Fibroblast of skin of scalp (primary cell): Measurements from ENCODE around the gene PRR20G.

ENCODE experiments used
- DNase-seq: peaks from one replicate; pipeline ENCODE4 v3.0.0-alpha.2; 2013

The PRR20G gene

GRCh38 chr3:127262533-127262932 lies 25.3 kb downstream of the PRR20G start:
- no peak for DNase-seq

DNA sequence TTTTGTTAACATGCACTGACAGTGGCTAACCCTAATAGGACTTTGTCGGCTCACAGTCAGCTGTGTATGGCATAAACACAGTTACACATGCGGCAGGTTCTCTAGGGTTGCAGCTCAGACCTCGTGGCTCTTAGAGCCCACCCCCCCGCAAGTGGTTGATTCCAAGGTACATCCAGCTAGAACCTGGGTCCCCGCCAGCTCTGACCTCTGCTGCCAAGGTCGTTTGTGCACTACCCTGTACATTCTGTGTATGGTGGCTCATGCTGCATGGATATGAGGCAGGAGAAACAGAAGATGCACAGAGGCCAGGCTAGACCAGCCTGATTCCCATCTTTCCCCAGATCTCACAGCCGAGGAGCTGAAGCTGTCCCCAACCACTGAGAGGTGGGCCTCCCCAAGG lies 25.9 kb downstream of the PRR20G start:
- no peak for DNase-seq

- DNase-seq: no peak
Measured at GRCh38 chr3:127260826-127261555, 26.9 kb downstream of the PRR20G start.

- no peak for DNase-seq
Measured at GRCh38 chr3:127260416-127260815, 27.4 kb downstream of the PRR20G start.

DNA sequence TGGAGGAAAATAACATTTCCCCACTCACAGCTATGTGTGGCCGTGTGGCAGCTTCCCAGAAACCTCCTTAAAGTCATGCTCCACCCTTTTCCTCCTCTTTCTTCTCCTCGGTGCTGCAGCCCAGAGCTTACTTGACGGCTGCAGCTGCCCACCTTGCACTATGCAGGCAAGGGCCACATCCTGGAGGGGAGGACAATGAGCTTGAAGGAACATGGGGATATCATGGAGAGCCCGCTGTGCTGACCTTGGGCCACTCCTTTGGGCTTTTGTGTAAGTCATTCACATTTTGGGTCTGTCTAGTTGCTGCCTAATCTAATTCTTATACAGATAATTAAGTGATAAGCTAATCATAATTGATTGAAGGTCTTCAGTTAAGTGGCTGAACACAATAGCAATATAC lies 28.0 kb downstream of the PRR20G start:
- no peak for DNase-seq

DNA sequence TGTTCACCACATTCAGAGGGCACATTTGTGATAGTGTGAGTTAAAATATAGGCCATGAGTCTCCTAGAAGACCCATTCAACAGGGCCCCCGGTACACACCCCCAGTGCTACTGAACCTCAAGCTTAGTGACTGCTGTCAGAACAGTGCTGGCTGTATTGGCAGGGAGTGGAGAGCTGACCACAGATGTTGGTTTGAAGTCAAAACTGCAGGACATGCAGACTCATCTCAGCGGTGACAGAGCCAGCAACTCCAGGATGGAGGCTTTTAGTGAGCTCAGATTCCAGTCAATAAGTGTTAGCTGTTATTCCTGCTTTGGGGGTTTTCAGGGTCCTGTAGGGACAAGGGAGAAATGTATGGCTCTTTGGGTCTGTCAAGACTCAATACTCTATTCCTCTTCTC lies 29.1 kb downstream of the PRR20G start:
- DNase-seq: no peak

DNA sequence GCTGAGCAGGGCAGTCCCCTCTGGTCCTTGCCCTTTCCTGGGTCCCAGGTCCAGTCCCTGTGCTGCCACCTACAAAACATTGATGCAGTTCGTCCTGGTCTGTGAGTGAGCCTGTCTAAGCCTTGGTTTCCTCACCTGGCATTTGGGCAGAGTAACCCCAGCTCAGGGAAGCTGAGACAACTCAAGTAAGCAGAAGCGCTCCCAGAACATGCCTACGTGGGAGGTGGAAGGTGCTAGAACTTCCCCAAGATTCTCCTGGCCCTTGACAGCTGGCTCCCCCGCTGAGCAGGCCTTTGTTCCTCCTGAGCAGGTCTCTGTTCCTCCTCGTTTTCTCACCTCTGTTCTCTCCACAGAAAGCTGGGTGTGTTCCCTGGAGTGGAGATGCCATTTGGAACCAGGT lies 30.5 kb downstream of the PRR20G start:
- DNase-seq: no peak

DNA sequence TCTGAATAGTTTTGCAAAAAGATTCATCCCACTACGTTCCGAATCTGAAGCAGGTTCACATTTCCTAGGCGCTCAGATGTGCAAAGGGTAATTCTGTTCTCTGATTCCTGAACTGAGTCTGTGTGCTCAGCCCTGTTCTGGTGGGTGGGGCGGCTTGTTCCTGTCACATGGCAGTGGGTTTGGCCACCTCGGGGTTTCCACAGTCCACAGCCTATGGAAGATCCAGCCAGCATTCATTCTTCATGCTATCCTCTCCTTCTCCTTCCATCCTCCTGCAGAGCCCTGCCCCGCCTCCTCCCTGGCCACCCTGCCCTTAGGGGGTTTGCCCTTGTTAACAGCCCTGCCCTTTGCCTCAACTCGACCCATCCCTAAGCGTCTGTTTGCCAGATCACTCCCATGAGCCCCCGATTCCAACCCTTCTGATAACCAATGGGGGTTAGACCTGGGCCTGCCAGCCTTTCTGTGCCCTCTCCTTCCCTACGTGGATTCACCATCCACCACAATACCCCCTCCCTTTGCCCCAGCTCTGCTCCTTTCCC lies 31.0 kb downstream of the PRR20G start:
- no peak for DNase-seq

DNA sequence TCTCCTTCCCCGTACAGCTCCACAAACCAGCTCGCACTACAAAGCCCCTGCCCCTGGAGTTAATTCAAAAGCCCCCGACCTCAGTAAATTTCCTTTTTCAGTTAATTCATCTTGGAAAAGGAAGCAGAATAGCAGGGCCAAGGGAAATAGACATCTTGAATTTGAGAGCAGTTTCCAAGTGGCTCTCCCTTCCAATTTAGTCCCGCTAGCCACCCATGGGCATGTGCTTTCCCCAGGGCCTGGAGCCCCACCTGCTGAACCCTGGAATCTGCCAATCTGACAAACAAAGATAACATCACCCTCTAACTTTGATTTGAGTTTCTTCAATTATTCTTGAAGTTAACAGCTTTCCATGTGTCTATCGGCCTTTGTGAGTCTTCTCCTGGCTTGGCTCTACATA lies 31.7 kb downstream of the PRR20G start:
- DNase-seq: no peak

DNA sequence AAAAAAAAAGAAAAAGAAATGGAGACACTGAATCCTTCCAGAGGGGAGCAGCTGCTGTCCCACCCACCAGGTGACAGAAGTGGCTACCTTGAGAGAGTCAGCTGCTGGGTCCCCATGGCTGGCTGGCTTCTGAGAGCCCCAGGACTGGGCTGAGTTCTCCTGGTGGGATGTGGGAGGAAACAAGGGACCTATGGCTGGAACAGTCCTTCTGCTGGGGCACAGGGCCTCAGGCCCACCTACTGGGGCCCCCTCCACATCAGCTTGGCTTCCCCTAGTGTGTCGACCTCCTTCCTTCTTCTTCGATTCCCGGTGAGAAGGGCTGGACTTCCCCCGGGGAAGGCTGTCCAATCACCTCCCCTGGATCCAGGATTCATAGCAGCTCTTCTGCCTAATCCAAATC lies 32.3 kb downstream of the PRR20G start:
- DNase-seq: no peak

- DNase-seq: no peak
Measured at GRCh38 chr3:127254730-127255129, 33.1 kb downstream of the PRR20G start.

GRCh38 chr3:127254033-127254644 lies 33.7 kb downstream of the PRR20G start:
- DNase-seq: no peak

- no peak for DNase-seq
Measured at GRCh38 chr3:127253491-127253890, 34.4 kb downstream of the PRR20G start.

DNA sequence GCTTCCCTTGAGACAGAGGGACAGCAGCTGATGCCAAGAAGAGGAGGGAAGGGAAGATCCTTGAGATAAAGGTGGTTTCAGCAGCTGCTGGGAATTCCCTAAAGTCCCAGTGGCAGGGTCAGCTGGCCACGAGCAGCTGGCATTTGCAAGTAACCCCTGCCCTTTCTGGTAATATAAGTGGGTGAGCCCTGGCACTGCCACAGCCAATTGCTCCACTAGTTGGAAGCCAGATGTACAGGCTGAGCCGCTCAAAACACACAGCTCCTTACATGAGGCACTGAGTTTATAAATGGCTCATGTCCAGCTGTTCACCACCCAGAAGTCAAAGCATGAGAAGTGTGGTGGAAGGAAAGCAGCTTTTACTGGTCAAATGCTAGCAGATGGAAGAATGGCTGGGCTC lies 35.4 kb downstream of the PRR20G start:
- DNase-seq: no peak

DNA sequence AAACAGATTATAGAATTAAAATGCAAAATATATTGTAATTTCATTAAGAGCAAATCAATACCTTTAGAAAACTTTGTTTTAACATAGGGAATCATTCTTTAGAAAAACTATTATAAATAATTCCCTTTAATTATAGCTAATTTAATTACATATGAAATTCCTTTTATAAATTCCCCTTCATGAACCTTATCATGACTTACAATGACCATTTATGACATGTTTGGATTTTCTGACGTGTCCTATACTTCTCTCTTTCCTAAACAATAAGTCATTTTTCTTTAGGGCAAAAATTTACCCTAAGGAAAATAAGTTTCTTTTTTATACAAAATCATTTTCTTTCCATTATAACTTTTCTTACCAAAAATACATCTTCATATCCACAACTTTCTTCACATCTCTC lies 37.8 kb downstream of the PRR20G start:
- DNase-seq: no peak

- no peak for DNase-seq
Measured at GRCh38 chr3:127247292-127247691, 40.6 kb downstream of the PRR20G start.

DNA sequence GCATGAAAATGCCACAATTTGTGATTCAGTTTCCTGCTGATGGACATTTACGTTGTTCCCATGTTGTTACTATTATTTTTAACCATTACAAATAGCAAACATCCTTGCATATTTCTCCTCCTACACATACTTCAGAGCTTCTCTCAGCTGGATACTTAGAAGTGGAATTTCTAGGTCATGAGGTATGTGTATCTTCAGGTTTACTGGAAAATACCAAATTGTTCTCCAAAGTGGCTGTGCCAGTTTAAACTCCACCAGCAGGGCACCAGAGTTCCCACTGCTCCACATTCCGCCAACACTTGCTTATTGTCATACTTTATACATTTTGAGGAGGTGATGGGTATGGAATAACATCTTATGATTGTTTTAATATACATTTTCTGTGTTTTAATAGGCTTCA lies 49.2 kb downstream of the PRR20G start:
- no peak for DNase-seq

DNA sequence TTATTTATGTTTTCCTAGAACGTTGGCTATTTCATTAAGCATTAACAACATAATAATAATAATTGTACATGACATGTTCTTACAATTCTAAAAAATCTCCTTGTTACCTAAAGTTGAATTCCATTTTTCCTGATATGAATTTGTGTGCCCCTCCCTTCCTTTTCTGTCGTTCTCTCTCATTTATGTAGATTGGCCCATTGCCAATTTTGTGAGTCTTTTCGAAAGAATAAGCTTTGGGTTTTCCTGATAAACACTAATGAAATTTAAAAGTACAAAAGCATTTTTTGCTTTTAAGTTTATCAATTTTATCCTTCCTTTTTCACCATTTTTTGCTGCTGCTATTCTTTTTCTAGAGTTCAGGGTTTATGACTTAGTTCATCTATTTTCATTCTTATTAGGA lies 50.0 kb downstream of the PRR20G start:
- no peak for DNase-seq

- DNase-seq: no peak
Measured at GRCh38 chr3:127235706-127236105, 52.1 kb downstream of the PRR20G start.

- no peak for DNase-seq
Measured at GRCh38 chr3:127234778-127235177, 53.1 kb downstream of the PRR20G start.
